TTC549 (cell line): Measurements from ENCODE around the gene ZBTB47.

Source experiments
- FAIRE-seq: peaks from 2 replicates; lab custom pipeline; 2012; peaks lifted over from hg19 to GRCh38; lab: Jason Lieb, UNC

ZBTB47 gene

DNA sequence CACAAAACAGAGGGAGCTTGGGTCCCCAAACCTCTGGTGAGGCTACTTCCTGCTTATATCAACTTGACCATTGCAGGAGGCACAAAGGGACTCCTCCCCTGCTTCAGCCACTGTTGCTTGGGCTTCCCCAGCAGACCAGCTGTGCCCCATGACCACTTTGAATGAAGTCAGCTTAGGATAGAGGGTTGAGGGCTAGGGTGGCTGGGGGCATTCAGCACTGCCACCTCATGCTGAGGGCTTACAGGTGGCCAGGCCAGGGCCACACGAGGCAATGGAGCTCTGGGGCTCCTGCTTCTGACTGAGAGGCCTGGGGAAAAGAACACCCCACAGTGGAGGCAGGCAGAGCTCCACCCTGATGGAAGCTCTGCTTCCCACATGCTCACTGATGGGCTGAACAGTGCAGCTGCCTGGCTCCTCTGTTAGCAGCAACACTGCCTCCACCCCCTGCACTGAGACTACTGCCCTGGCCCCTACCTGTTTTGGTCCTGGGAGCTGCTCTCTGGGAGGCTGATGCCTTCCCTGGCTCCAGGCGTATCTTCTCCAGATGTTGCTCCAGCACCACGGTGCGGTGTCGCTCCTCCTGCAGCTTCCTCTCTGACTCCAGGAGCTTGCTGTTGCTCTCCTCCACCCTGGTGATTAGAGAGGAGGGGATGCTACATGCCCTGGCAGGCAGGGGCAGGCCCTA is 59.3 kb downstream of the ZBTB47 start:
- no peak for FAIRE-seq

GRCh38 chr3:42713747-42714146 is 60.2 kb downstream of the ZBTB47 start:
- FAIRE-seq: no peak

DNA sequence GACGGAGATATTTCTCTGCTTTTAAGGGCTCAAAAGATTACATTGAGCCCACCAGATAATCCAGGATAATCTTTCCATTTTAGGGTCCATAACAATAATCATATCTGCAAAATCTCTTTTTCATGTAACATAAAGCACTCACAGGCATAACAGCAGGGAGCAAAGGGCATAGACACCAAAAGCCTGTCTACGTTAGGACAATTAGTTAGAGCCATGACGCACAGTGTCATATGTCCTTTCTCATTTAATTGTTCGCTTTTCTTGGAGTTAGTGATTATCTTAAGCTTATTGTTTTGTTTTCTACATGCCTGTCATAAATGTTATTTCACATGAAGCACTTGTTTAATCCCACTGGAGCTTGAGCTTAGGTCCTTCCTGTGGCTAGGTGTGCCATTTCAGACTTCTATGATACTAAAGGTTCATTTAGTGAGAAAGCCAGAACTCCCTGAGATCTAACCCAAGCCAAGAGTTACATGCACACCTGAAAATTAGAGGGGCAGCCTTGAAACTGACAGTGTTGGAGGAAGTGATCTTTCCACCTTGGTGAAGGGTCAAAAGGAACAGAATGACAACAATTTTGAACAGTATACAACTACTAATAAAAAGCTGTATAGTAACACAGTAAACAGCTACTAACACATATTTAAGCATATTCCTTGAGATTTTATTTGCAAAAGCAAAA is 60.8 kb downstream of the ZBTB47 start:
- FAIRE-seq: no peak
